ENCODE measurements around the gene LAYN. TPM values are rescaled to one million over a fixed set of nuclear protein-coding genes. Genes with fewer than 3 reads are reported as not detected.

Gene LAYN
- total RNA-seq, 2 experiments from 2014 or later: 92.2 to 93.7 TPM

DNA sequence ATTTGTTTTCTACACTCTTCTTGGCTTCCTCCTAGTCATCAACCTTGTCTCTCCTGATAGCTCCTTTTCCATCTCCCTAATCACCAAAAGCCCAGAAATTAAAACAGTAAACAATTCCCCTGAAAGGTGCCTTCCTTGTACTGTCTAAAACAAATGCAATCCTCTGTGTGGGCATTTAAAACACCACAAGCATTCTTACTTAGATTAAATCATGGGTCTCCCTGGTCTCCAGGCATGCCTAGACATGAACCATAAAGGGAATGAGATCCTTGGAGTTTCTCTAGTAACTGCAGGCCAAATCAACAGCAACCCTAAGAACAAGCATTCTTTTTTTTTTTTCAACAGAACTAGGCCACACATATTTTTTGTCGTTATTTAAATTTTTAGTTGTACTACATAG is 30.2 kb upstream of the LAYN start:
- no peak overlapping the region for H3K4me3 Mint-ChIP-seq
- intact Hi-C loops (cut with micrococcal nuclease): no loop called here
- ATAC-seq (no peak), DNase-seq (no peak)
- no peaks in the 10 kb centered on the region for H3K36me3 Mint-ChIP-seq (ENCODE audit: low read depth)
- peaks cover 14% of the 10 kb centered on the region for H3K4me1 Mint-ChIP-seq (ENCODE audit: low read depth)
- CTCF ChIA-PET: no interaction called here
- POLR2A ChIA-PET: interaction anchor here (1.1 kb wide), 1 partner anchor 15 kb away, joined by 4 read pairs; no protein-coding TSS in a partner anchor
- TF ChIP-seq, protein P1, sequence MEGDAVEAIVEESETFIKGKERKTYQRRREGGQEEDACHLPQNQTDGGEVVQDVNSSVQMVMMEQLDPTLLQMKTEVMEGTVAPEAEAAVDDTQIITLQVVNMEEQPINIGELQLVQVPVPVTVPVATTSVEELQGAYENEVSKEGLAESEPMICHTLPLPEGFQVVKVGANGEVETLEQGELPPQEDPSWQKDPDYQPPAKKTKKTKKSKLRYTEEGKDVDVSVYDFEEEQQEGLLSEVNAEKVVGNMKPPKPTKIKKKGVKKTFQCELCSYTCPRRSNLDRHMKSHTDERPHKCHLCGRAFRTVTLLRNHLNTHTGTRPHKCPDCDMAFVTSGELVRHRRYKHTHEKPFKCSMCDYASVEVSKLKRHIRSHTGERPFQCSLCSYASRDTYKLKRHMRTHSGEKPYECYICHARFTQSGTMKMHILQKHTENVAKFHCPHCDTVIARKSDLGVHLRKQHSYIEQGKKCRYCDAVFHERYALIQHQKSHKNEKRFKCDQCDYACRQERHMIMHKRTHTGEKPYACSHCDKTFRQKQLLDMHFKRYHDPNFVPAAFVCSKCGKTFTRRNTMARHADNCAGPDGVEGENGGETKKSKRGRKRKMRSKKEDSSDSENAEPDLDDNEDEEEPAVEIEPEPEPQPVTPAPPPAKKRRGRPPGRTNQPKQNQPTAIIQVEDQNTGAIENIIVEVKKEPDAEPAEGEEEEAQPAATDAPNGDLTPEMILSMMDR (IDR thresholded peaks at IDR 0.05): no peak
- peaks cover 47% of the 10 kb centered on the region for H3K27me3 Mint-ChIP-seq
- H3K27ac Mint-ChIP-seq: no peak overlapping the region
- H3K9me3 Mint-ChIP-seq: no peaks in the 10 kb centered on the region

DNA sequence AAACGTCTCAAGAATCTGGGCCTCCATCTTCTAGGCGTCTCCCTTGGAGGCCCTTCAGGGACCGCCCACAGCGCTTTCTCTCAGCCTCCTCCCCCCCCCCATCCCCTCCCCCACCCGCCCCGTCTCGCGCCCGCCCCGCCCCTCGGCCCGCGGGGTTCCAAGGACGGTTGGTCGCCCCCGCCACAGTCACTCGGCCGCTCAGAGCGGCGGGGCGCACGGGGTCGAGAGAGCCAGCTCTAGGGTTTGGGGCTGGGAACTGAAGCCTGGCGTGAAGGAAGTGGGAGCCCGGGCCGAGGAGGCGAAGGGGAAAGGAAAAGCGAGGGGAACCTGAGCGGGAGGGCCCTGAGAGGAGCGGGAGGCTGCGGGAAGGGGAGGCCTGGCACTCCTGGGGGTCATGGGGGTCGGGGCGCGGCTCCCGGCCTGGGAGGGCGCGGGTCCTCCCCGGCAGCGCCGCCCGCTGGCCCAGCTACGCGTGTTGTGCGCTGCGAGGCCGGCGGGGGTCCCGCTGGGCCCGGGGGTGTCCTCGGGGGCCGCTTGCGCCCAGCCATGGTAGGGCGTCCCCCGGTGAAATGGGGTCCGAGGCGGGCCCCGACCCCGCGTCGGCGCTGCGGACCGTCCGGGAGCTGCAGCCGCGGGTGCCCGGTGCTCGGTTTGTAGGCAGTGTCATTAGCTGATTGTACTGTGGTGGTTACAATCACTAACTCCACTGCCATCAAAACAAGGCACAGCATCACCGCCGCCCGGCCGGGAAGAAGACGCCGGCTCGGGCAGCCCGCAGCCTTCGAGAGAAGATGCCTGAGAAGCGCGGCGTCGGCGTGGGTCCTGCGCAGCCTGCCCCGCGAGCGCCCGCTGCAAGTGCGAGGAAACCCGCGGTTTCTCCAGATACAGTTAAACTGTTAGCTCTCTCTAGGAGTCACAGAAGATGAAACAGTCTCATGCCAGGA is 28.0 kb upstream of the LAYN start, which contains the start of gene BTG4:
BTG4 (minus strand) TSS at position 91 of the 944 bp plus-strand sequence. CDS start 13,610 bp downstream, outside the sequence.
- intact Hi-C loops (cut with micrococcal nuclease): no loop called here
- ATAC-seq (peak; percentile 59), DNase-seq (peak; percentile 54)
- ChIA-PET POLR2A (interaction anchor here (0.5 to 2.0 kb wide), 6 partner anchors 12 to 66 kb away, joined by 3 to 10 read pairs (median 4); no protein-coding TSS in a partner anchor), CTCF (interaction anchor here (0.8 to 2.3 kb wide), 12 partner anchors 10 to 92 kb away, joined by 3 to 11 read pairs (median 4); no protein-coding TSS in a partner anchor)
- TF ChIP-seq, protein P1 (IDR thresholded peaks at IDR 0.05): peak; percentile 14
- H3K36me3 Mint-ChIP-seq (ENCODE audit: low read depth): no peaks in the 10 kb centered on the region
- H3K4me3 Mint-ChIP-seq: peak within 1 kb of the TSS; percentile 78
- no peaks in the 10 kb centered on the region for H3K9me3 Mint-ChIP-seq
- H3K4me1 Mint-ChIP-seq (ENCODE audit: low read depth): peaks cover 14% of the 10 kb centered on the region
- H3K27ac Mint-ChIP-seq: peak within 1 kb of the TSS; percentile 79
- H3K27me3 Mint-ChIP-seq: peaks cover 41% of the 10 kb centered on the region

- ATAC-seq: peak; percentile 42
- DNase-seq: no peak
- TF ChIP-seq, protein P1 (IDR thresholded peaks at IDR 0.05): no peak
- intact Hi-C loops (cut with micrococcal nuclease): no loop called here
- Mint-ChIP-seq H3K4me3 (peak overlapping the region; percentile 58), H3K36me3 (ENCODE audit: low read depth) (no peaks in the 10 kb centered on the region), H3K4me1 (ENCODE audit: low read depth) (peaks cover 14% of the 10 kb centered on the region), H3K27me3 (peaks cover 37% of the 10 kb centered on the region), H3K27ac (no peak overlapping the region), H3K9me3 (no peaks in the 10 kb centered on the region)
- ChIA-PET CTCF (interaction anchor here (1.1 to 2.3 kb wide), 10 partner anchors 11 to 91 kb away, joined by 3 to 11 read pairs (median 4); no protein-coding TSS in a partner anchor), POLR2A (interaction anchor here (0.6 to 2.0 kb wide), 3 partner anchors 11 to 28 kb away, joined by 3 to 10 read pairs (median 4); no protein-coding TSS in a partner anchor)
Observed at GRCh38 chr11:111513240-111513605, 27.3 kb upstream of the LAYN start.

GRCh38 chr11:111514216-111515031 is 26.1 kb upstream of the LAYN start, which contains the start of gene HOATZ:
Gene HOATZ (plus strand): TSS chr11:111514778. CDS start chr11:111514785, 7 bp downstream.
- Mint-ChIP-seq H3K36me3 (ENCODE audit: low read depth) (no peaks in the 10 kb centered on the region), H3K4me1 (ENCODE audit: low read depth) (peaks cover 21% of the 10 kb centered on the region), H3K27me3 (peaks cover 35% of the 10 kb centered on the region), H3K4me3 (peak within 1 kb of the TSS; percentile 65), H3K27ac (no peak within 1 kb of the TSS), H3K9me3 (no peaks in the 10 kb centered on the region)
- ChIA-PET POLR2A (interaction anchor here (0.6 to 0.7 kb wide), 2 partner anchors 25 to 135 kb away, joined by 3 read pairs; no protein-coding TSS in a partner anchor), CTCF (interaction anchor here (0.7 to 2.3 kb wide), 9 partner anchors 8 to 72 kb away, joined by 3 to 11 read pairs (median 5); no protein-coding TSS in a partner anchor)
- TF ChIP-seq, protein P1 (IDR thresholded peaks at IDR 0.05): peak; percentile 37
- intact Hi-C loops (cut with micrococcal nuclease): no loop called here
- ATAC-seq: peak; percentile 45
- DNase-seq: peak; percentile 48

Data from activated CD8-positive, alpha-beta T cell treated with anti-CD3 and anti-CD28 coated beads for 36 hours (primary cell).